Endometrium (tissue), 2 donors: ENCODE data around the gene ASIC2.
"Not testable (repeated sequence)": the region's sequence is repeated elsewhere in the genome, so short reads cannot be mapped to it uniquely, and the experiment has no call there.

Source experiments
- FAIRE-seq: peaks from 2 replicates; lab custom pipeline; 2012; peaks lifted over from hg19 to GRCh38; lab: Jason Lieb, UNC
- donor health status: control.
- donor health status: control.

Gene ASIC2

GRCh38 chr17:32980230-32980629 is 312.9 kb downstream of the ASIC2 start:
- no peak for FAIRE-seq

GRCh38 chr17:32976605-32977004 is 316.5 kb downstream of the ASIC2 start:
- FAIRE-seq = no peak

- FAIRE-seq = no peak
Measured at GRCh38 chr17:32976131-32976530, 317.0 kb downstream of the ASIC2 start.

- FAIRE-seq = no peak
Measured at GRCh38 chr17:32971171-32971570, 321.9 kb downstream of the ASIC2 start.

- FAIRE-seq = peak; percentile 93
Measured at GRCh38 chr17:32970281-32970680, 322.8 kb downstream of the ASIC2 start.

- FAIRE-seq = not testable (repeated sequence)
Measured at GRCh38 chr17:32969231-32969630, 323.9 kb downstream of the ASIC2 start.

GRCh38 chr17:32964541-32964940 is 328.6 kb downstream of the ASIC2 start:
- no peak for FAIRE-seq
